Fibroblast of lung (primary cell): ENCODE measurements around the gene KRTAP22-2. TPM values are rescaled to one million over a fixed set of nuclear protein-coding genes. Genes with fewer than 3 reads are reported as not detected.

Experiments
- DNase-seq, 2 donors: peaks; one replicate each; pipeline versions ENCODE4 v3.0.0 to v3.0.0-alpha.2; 2010; ENCODE audit warnings: low read depth in 2 of 2
- H2AFZ ChIP-seq: 2 replicates; pipeline ENCODE4 v1.5.1; 2012; ENCODE audit warnings: low read length, control low read depth, inconsistent platforms
- H3K27ac ChIP-seq: 2 replicates; pipeline ENCODE4 v1.5.1; 2011; ENCODE audit warnings: low read length, control low read depth; ENCODE audit not compliant: insufficient read depth
- H3K27me3 ChIP-seq: 2 replicates; pipeline ENCODE4 v1.5.1; 2011; ENCODE audit warnings: mild to moderate bottlenecking, low read length; ENCODE audit not compliant: control insufficient read depth, insufficient read depth
- H3K36me3 ChIP-seq: 2 replicates; pipeline ENCODE4 v1.5.1; 2011; ENCODE audit warnings: low read length; ENCODE audit not compliant: control insufficient read depth, insufficient read depth
- H3K4me1 ChIP-seq: 2 replicates; pipeline ENCODE4 v1.5.1; 2011; ENCODE audit warnings: low read length; ENCODE audit not compliant: control insufficient read depth, insufficient read depth; ENCODE audit errors: extremely low read depth
- H3K4me2 ChIP-seq: 2 replicates; pipeline ENCODE4 v1.5.1; 2011; ENCODE audit warnings: low read length, control low read depth; ENCODE audit not compliant: insufficient read depth; ENCODE audit errors: extremely low read depth
- H3K4me3 ChIP-seq, 4 experiments: fragments of 200-600 bp in 1 of 4; sonication (generic) in 1 of 4; replicated peaks in 1 of 4; 2 replicates each; pipeline ENCODE4 v1.5.1; 2011 to 2016; ENCODE audit warnings: low read length in 4 of 4, low read depth in 3 of 4, mild to moderate bottlenecking in 3 of 4, control low read depth in 2 of 4, inconsistent platforms in 1 of 4, mixed read lengths in 1 of 4; ENCODE audit not compliant: insufficient read depth in 1 of 4; ENCODE audit errors: control extremely low read depth in 1 of 4
- H3K79me2 ChIP-seq: 2 replicates; pipeline ENCODE4 v1.5.1; 2012; ENCODE audit warnings: mild to moderate bottlenecking, low read length, inconsistent platforms; ENCODE audit not compliant: control insufficient read depth, insufficient read depth
- H3K9ac ChIP-seq: 2 replicates; pipeline ENCODE4 v1.5.1; 2011; ENCODE audit warnings: mild to moderate bottlenecking, low read length, control low read depth; ENCODE audit not compliant: insufficient read depth
- H3K9me3 ChIP-seq: 2 replicates; pipeline ENCODE4 v1.5.1; 2012; ENCODE audit warnings: low read depth, low read length; ENCODE audit not compliant: control insufficient read depth, insufficient read depth
- H4K20me1 ChIP-seq: 2 replicates; pipeline ENCODE4 v1.5.1; 2011; ENCODE audit warnings: low read length; ENCODE audit not compliant: control insufficient read depth, insufficient read depth; ENCODE audit errors: extremely low read depth
- EZH2 ChIP-seq: IDR thresholded peaks from 2 replicates; pipeline ENCODE4 v1.5.1; 2012; ENCODE audit warnings: low read length, control low read depth, mild to moderate bottlenecking; ENCODE audit errors: missing control alignments
- polyA plus RNA-seq, 2 donors: library from polyadenylated mRNA; depleted of rRNA in 1 of 2; stranded (reverse) in 1 of 2; unstranded in 1 of 2; fragments of >200 nt; gene quantifications; 2 replicates each; pipeline ENCODE4 v1.2.1, GENCODE V29; 2011 to 2012; ENCODE audit warnings: missing spikeins in 1 of 2
- total RNA-seq: library from RNA; depleted of rRNA; stranded (reverse); fragments of >200 nt; gene quantifications from 2 replicates; pipeline ENCODE4 v1.2.1, GENCODE V29; 2014
- TF ChIP-seq, protein P1 (sequence below), 2 donors: IDR thresholded peaks in 1 of 2; conservative IDR thresholded peaks in 1 of 2; 1 replicate in 1 of 2; 2 replicates in 1 of 2; pipeline ENCODE4 v1.5.1; 2011 to 2012; ENCODE audit warnings: low read length in 2 of 2, control low read depth in 1 of 2, inconsistent platforms in 1 of 2, low read depth in 1 of 2, mild to moderate bottlenecking in 1 of 2

Gene KRTAP22-2
- total and polyA plus RNA-seq, 2 donors (not counting 1 experiment from before 2014, with no cell fraction given), result not detected

- no peaks in the 10 kb centered on the region for H3K9me3 ChIP-seq
- no peak overlapping the region for H3K27ac ChIP-seq
- H3K4me1 ChIP-seq, result no peaks in the 10 kb centered on the region
- no peaks in the 10 kb centered on the region for H3K27me3 ChIP-seq
- no peak overlapping the region for H2AFZ ChIP-seq
- no peak overlapping the region for H3K4me2 ChIP-seq
- H3K79me2 ChIP-seq, result no peaks in the 10 kb centered on the region
- no peak for DNase-seq
- H3K9ac ChIP-seq, result no peak overlapping the region
- TF ChIP-seq, protein P1, sequence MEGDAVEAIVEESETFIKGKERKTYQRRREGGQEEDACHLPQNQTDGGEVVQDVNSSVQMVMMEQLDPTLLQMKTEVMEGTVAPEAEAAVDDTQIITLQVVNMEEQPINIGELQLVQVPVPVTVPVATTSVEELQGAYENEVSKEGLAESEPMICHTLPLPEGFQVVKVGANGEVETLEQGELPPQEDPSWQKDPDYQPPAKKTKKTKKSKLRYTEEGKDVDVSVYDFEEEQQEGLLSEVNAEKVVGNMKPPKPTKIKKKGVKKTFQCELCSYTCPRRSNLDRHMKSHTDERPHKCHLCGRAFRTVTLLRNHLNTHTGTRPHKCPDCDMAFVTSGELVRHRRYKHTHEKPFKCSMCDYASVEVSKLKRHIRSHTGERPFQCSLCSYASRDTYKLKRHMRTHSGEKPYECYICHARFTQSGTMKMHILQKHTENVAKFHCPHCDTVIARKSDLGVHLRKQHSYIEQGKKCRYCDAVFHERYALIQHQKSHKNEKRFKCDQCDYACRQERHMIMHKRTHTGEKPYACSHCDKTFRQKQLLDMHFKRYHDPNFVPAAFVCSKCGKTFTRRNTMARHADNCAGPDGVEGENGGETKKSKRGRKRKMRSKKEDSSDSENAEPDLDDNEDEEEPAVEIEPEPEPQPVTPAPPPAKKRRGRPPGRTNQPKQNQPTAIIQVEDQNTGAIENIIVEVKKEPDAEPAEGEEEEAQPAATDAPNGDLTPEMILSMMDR (conservative IDR thresholded peaks at IDR 0.05 in 1 of 2, IDR thresholded peaks at IDR 0.05 in 1 of 2; ENCODE audit: low read depth in 1 of 2, low read length in 2 of 2), result no peak
- no peak for TF ChIP-seq EZH2
- no peak overlapping the region for H3K4me3 ChIP-seq
- no peaks in the 10 kb centered on the region for H4K20me1 ChIP-seq
- H3K36me3 ChIP-seq, result no peaks in the 10 kb centered on the region
Observed at GRCh38 chr21:30552782-30553181, 37.4 kb downstream of the KRTAP22-2 start.

- H3K36me3 ChIP-seq, result no peaks in the 10 kb centered on the region
- no peaks in the 10 kb centered on the region for H3K79me2 ChIP-seq
- H3K4me2 ChIP-seq, result no peak within 1 kb of the TSS
- no peak within 1 kb of the TSS for H3K4me3 ChIP-seq
- H3K27ac ChIP-seq, result no peak within 1 kb of the TSS
- no peaks in the 10 kb centered on the region for H4K20me1 ChIP-seq
- no peaks in the 10 kb centered on the region for H3K4me1 ChIP-seq
- no peak for DNase-seq
- H2AFZ ChIP-seq, result no peak within 1 kb of the TSS
- H3K9ac ChIP-seq, result no peak within 1 kb of the TSS
- TF ChIP-seq, protein P1 (conservative IDR thresholded peaks at IDR 0.05 in 1 of 2, IDR thresholded peaks at IDR 0.05 in 1 of 2; ENCODE audit: low read depth in 1 of 2, low read length in 2 of 2), result no peak
- TF ChIP-seq EZH2, result no peak
- no peaks in the 10 kb centered on the region for H3K9me3 ChIP-seq
- H3K27me3 ChIP-seq, result no peaks in the 10 kb centered on the region
Observed at GRCh38 chr21:30541764-30542163, 48.4 kb downstream of the KRTAP22-2 start, which contains the start of gene KRTAP19-6. KRTAP19-6 (minus strand) TSS chr21:30541864; CDS start chr21:30541833, 31 bp downstream.

Other genes with a start within 250 kb of the KRTAP22-2 start
- not detected in 2 replicates for gene KRTAP23-1, start 241.8 kb downstream of the KRTAP22-2 start, total RNA-seq
- not detected in 2 replicates for gene KRTAP23-1, start 241.8 kb downstream of the KRTAP22-2 start, polyA plus RNA-seq
- not detected in 2 replicates for gene KRTAP13-2, start 218.1 kb downstream of the KRTAP22-2 start, total RNA-seq
- not detected in 2 replicates for gene KRTAP13-2, start 218.1 kb downstream of the KRTAP22-2 start, polyA plus RNA-seq
- gene KRTAP13-1, start 194.4 kb downstream of the KRTAP22-2 start, total RNA-seq, result not detected in 2 replicates
- gene KRTAP13-1, start 194.4 kb downstream of the KRTAP22-2 start, polyA plus RNA-seq, result not detected in 2 replicates
- not detected in 2 replicates for gene KRTAP13-3, start 164.5 kb downstream of the KRTAP22-2 start, total RNA-seq
- not detected in 2 replicates for gene KRTAP13-3, start 164.5 kb downstream of the KRTAP22-2 start, polyA plus RNA-seq
- gene KRTAP13-4, start 160.2 kb downstream of the KRTAP22-2 start, total RNA-seq, result not detected in 2 replicates
- not detected in 2 replicates for gene KRTAP13-4, start 160.2 kb downstream of the KRTAP22-2 start, polyA plus RNA-seq
- not detected in 2 replicates for gene KRTAP15-1, start 150.1 kb downstream of the KRTAP22-2 start, total RNA-seq
- gene KRTAP15-1, start 150.1 kb downstream of the KRTAP22-2 start, polyA plus RNA-seq, result not detected in 2 replicates
- not detected in 2 replicates for gene KRTAP19-1, start 110.0 kb downstream of the KRTAP22-2 start, total RNA-seq
- not detected in 2 replicates for gene KRTAP19-1, start 110.0 kb downstream of the KRTAP22-2 start, polyA plus RNA-seq
- not detected in 2 replicates for gene KRTAP19-2, start 103.0 kb downstream of the KRTAP22-2 start, total RNA-seq
- gene KRTAP19-2, start 103.0 kb downstream of the KRTAP22-2 start, polyA plus RNA-seq, result not detected in 2 replicates
- not detected in 2 replicates for gene KRTAP19-3, start 98.4 kb downstream of the KRTAP22-2 start, total RNA-seq
- gene KRTAP19-3, start 98.4 kb downstream of the KRTAP22-2 start, polyA plus RNA-seq, result not detected in 2 replicates
- not detected in 2 replicates for gene KRTAP19-4, start 93.2 kb downstream of the KRTAP22-2 start, total RNA-seq
- gene KRTAP19-4, start 93.2 kb downstream of the KRTAP22-2 start, polyA plus RNA-seq, result not detected in 2 replicates
- not detected in 2 replicates for gene KRTAP19-5, start 88.3 kb downstream of the KRTAP22-2 start, total RNA-seq
- gene KRTAP19-5, start 88.3 kb downstream of the KRTAP22-2 start, polyA plus RNA-seq, result not detected in 2 replicates
- gene KRTAP19-6, start 48.5 kb downstream of the KRTAP22-2 start, total RNA-seq, result not detected in 2 replicates
- gene KRTAP19-6, start 48.5 kb downstream of the KRTAP22-2 start, polyA plus RNA-seq, result not detected in 2 replicates
- gene KRTAP19-7, start 29.1 kb downstream of the KRTAP22-2 start, total RNA-seq, result not detected in 2 replicates
- gene KRTAP19-7, start 29.1 kb downstream of the KRTAP22-2 start, polyA plus RNA-seq, result not detected in 2 replicates
- not detected in 2 replicates for gene KRTAP6-3, start 2.0 kb upstream of the KRTAP22-2 start, total RNA-seq
- not detected in 2 replicates for gene KRTAP6-3, start 2.0 kb upstream of the KRTAP22-2 start, polyA plus RNA-seq
- not detected in 2 replicates for gene KRTAP6-2, start 8.5 kb upstream of the KRTAP22-2 start, total RNA-seq
- not detected in 2 replicates for gene KRTAP6-2, start 8.5 kb upstream of the KRTAP22-2 start, polyA plus RNA-seq
- gene KRTAP22-1, start 10.7 kb upstream of the KRTAP22-2 start, total RNA-seq, result not detected in 2 replicates
- not detected in 2 replicates for gene KRTAP22-1, start 10.7 kb upstream of the KRTAP22-2 start, polyA plus RNA-seq
- not detected in 2 replicates for gene KRTAP6-1, start 23.5 kb upstream of the KRTAP22-2 start, total RNA-seq
- not detected in 2 replicates for gene KRTAP6-1, start 23.5 kb upstream of the KRTAP22-2 start, polyA plus RNA-seq
- not detected in 2 replicates for gene KRTAP20-1, start 26.0 kb upstream of the KRTAP22-2 start, total RNA-seq
- gene KRTAP20-1, start 26.0 kb upstream of the KRTAP22-2 start, polyA plus RNA-seq, result not detected in 2 replicates
- gene KRTAP20-4, start 30.2 kb upstream of the KRTAP22-2 start, total RNA-seq, result not detected in 2 replicates
- not detected in 2 replicates for gene KRTAP20-4, start 30.2 kb upstream of the KRTAP22-2 start, polyA plus RNA-seq
- not detected in 2 replicates for gene KRTAP20-2, start 44.8 kb upstream of the KRTAP22-2 start, total RNA-seq
- not detected in 2 replicates for gene KRTAP20-2, start 44.8 kb upstream of the KRTAP22-2 start, polyA plus RNA-seq
- not detected in 2 replicates for gene KRTAP20-3, start 52.5 kb upstream of the KRTAP22-2 start, total RNA-seq
- gene KRTAP20-3, start 52.5 kb upstream of the KRTAP22-2 start, polyA plus RNA-seq, result not detected in 2 replicates
- gene KRTAP21-3, start 128.4 kb upstream of the KRTAP22-2 start, total RNA-seq, result not detected in 2 replicates
- not detected in 2 replicates for gene KRTAP21-3, start 128.4 kb upstream of the KRTAP22-2 start, polyA plus RNA-seq
- gene KRTAP21-2, start 156.9 kb upstream of the KRTAP22-2 start, total RNA-seq, result not detected in 2 replicates
- not detected in 2 replicates for gene KRTAP21-2, start 156.9 kb upstream of the KRTAP22-2 start, polyA plus RNA-seq
- not detected in 2 replicates for gene KRTAP21-1, start 165.0 kb upstream of the KRTAP22-2 start, total RNA-seq
- gene KRTAP21-1, start 165.0 kb upstream of the KRTAP22-2 start, polyA plus RNA-seq, result not detected in 2 replicates
- not detected in 2 replicates for gene KRTAP8-1, start 222.9 kb upstream of the KRTAP22-2 start, total RNA-seq
- not detected in 2 replicates for gene KRTAP8-1, start 222.9 kb upstream of the KRTAP22-2 start, polyA plus RNA-seq
- gene KRTAP7-1, start 239.4 kb upstream of the KRTAP22-2 start, total RNA-seq, result not detected in 2 replicates
- gene KRTAP7-1, start 239.4 kb upstream of the KRTAP22-2 start, polyA plus RNA-seq, result not detected in 2 replicates